ENCODE data around the gene CDR2. TPM values are rescaled to one million over a fixed set of nuclear protein-coding genes. Genes with fewer than 3 reads are reported as not detected.

The CDR2 gene
- total RNA-seq, 1 experiment from 2014 or later, result 14.7 TPM

DNA sequence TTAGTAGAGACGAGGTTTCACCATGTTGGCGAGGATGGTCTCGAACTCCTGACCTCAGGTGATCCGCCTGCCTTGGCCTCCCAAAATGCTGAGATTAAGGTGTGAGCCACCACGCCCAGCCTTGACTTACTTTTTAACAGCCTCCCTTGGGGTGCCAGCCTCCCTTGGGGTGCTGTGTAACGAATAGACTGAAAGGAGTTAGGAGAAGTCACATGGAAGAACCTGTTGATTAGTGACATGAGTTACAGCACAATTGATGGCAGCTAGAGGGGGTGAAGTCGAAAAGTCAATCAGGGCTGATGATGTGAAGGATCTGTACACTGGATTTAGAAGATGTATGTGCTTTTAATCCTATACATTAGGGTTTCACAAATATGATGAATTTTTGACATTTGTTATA is 39.4 kb upstream of the CDR2 start:
- Histone ChIP-seq H3K9me3 (ENCODE audit: low read length) (no peaks in the 10 kb centered on the region), H3K9me2 (replicated peaks; ENCODE audit: low read length) (no peaks in the 10 kb centered on the region), H4K20me1 (ENCODE audit: low read length) (no peaks in the 10 kb centered on the region), H3K79me2 (ENCODE audit: low read length) (no peaks in the 10 kb centered on the region), H3K4me1 (ENCODE audit: insufficient read depth, low read length) (no peaks in the 10 kb centered on the region), H3K36me3 (ENCODE audit: low read depth, low read length) (no peaks in the 10 kb centered on the region), H3K4me2 (ENCODE audit: low read length) (no peak overlapping the region), H3K27me3 (ENCODE audit: low read length) (no peaks in the 10 kb centered on the region), H3K27ac (ENCODE audit: low read length) (no peak overlapping the region), H3F3A (ENCODE audit: low read length, unreplicated experiment) (no peaks in the 10 kb centered on the region), H3K4me3 (ENCODE audit: low read length) (no peak overlapping the region), H2AFZ (ENCODE audit: low read length) (no peak overlapping the region), H3K9ac (ENCODE audit: low read length) (no peak overlapping the region)
- ChIA-PET CTCF (no interaction called here), POLR2A (ENCODE audit: unreplicated experiment) (no interaction called here)
- ATAC-seq (no peak), DNase-seq (no peak)
- TF ChIP-seq EZH2 (IDR thresholded peaks at IDR 0.05; ENCODE audit: low read length, unreplicated experiment) (no peak), EZH2phosphoT487 (IDR thresholded peaks at IDR 0.05; ENCODE audit: borderline replicate concordance, low read length) (no peak)
- TF ChIP-seq, protein P1, sequence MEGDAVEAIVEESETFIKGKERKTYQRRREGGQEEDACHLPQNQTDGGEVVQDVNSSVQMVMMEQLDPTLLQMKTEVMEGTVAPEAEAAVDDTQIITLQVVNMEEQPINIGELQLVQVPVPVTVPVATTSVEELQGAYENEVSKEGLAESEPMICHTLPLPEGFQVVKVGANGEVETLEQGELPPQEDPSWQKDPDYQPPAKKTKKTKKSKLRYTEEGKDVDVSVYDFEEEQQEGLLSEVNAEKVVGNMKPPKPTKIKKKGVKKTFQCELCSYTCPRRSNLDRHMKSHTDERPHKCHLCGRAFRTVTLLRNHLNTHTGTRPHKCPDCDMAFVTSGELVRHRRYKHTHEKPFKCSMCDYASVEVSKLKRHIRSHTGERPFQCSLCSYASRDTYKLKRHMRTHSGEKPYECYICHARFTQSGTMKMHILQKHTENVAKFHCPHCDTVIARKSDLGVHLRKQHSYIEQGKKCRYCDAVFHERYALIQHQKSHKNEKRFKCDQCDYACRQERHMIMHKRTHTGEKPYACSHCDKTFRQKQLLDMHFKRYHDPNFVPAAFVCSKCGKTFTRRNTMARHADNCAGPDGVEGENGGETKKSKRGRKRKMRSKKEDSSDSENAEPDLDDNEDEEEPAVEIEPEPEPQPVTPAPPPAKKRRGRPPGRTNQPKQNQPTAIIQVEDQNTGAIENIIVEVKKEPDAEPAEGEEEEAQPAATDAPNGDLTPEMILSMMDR (conservative IDR thresholded peaks at IDR 0.05; ENCODE audit: low read depth, low read length), result no peak
- BruUV-seq (replicated peaks), result no TSS peak
- intact Hi-C loops (cut with micrococcal nuclease), result no loop called here

DNA sequence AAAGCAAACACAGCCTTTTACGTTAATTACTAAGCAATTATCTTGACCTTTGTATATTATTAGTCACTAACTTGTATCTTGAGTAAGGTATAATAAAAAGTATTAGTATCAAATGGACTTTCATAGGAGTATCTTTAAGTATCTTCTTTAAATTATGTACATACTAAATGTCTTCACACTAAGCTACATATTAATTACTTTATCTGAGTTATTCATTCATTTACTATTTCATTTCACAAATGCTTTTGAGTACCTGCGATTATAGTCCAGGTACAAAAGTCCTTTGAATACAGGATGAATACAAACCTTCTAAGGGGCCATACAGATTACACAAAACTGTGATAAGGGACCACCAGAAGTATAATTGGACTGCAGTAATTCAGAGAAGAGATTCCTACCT is 33.1 kb upstream of the CDR2 start:
- H3K4me1 ChIP-seq (ENCODE audit: insufficient read depth, low read length), result peaks cover 7% of the 10 kb centered on the region
- H3F3A ChIP-seq (ENCODE audit: low read length, unreplicated experiment), result no peaks in the 10 kb centered on the region
- H3K9me2 ChIP-seq (replicated peaks; ENCODE audit: low read length), result no peaks in the 10 kb centered on the region
- H4K20me1 ChIP-seq (ENCODE audit: low read length), result no peaks in the 10 kb centered on the region
- no peak overlapping the region for H3K27ac ChIP-seq (ENCODE audit: low read length)
- H3K9ac ChIP-seq (ENCODE audit: low read length), result no peak overlapping the region
- TF ChIP-seq EZH2 (IDR thresholded peaks at IDR 0.05; ENCODE audit: low read length, unreplicated experiment) (no peak), EZH2phosphoT487 (IDR thresholded peaks at IDR 0.05; ENCODE audit: borderline replicate concordance, low read length) (no peak)
- TF ChIP-seq, protein P1 (conservative IDR thresholded peaks at IDR 0.05; ENCODE audit: low read depth, low read length), result no peak
- CTCF ChIA-PET, result interaction anchor here (0.6 kb wide), 1 partner anchor 32 kb away, joined by 3 read pairs; no protein-coding TSS in a partner anchor
- BruUV-seq (replicated peaks), result no TSS peak
- no peaks in the 10 kb centered on the region for H3K9me3 ChIP-seq (ENCODE audit: low read length)
- H3K36me3 ChIP-seq (ENCODE audit: low read depth, low read length), result no peaks in the 10 kb centered on the region
- POLR2A ChIA-PET (ENCODE audit: unreplicated experiment), result no interaction called here
- no peaks in the 10 kb centered on the region for H3K27me3 ChIP-seq (ENCODE audit: low read length)
- intact Hi-C loops (cut with micrococcal nuclease), result no loop called here
- no peak for DNase-seq
- no peak overlapping the region for H3K4me3 ChIP-seq (ENCODE audit: low read length)
- no peaks in the 10 kb centered on the region for H3K79me2 ChIP-seq (ENCODE audit: low read length)
- no peak for ATAC-seq
- no peak overlapping the region for H3K4me2 ChIP-seq (ENCODE audit: low read length)
- no peak overlapping the region for H2AFZ ChIP-seq (ENCODE audit: low read length)

DNA sequence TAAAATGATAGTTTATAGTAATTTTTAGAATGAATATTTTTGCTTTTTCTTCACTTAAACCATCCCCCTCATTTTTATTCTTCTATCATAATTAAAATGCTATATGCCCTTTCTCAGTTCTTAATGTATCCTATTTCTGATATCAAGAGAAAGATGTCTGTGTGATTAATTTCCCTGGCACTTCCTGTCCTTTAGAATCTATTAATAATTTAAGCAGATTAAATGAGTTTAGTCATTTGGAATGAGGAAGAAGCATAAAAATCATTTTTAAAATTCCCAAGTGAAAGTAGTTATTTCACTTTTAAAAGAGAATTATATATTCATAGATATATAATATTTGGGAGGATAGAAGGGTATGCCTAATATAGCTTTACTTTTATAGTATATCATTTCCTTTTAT is 27.8 kb upstream of the CDR2 start:
- Histone ChIP-seq H3K9me2 (replicated peaks; ENCODE audit: low read length) (no peaks in the 10 kb centered on the region), H2AFZ (ENCODE audit: low read length) (0 out of 2 replicates have a peak overlapping the region, but pooled peaks have one; percentile 11), H3K9me3 (ENCODE audit: low read length) (no peaks in the 10 kb centered on the region), H3K4me2 (ENCODE audit: low read length) (peak overlapping the region; percentile 66), H3K79me2 (ENCODE audit: low read length) (no peaks in the 10 kb centered on the region), H3K4me1 (ENCODE audit: insufficient read depth, low read length) (peaks cover 18% of the 10 kb centered on the region), H3K4me3 (ENCODE audit: low read length) (0 out of 2 replicates have a peak overlapping the region, but pooled peaks have one; percentile 11), H3F3A (ENCODE audit: low read length, unreplicated experiment) (no peaks in the 10 kb centered on the region), H3K36me3 (ENCODE audit: low read depth, low read length) (no peaks in the 10 kb centered on the region), H3K27ac (ENCODE audit: low read length) (0 out of 2 replicates have a peak overlapping the region, but pooled peaks have one; percentile 16), H3K27me3 (ENCODE audit: low read length) (no peaks in the 10 kb centered on the region), H4K20me1 (ENCODE audit: low read length) (no peaks in the 10 kb centered on the region), H3K9ac (ENCODE audit: low read length) (no peak overlapping the region)
- TF ChIP-seq EZH2phosphoT487 (IDR thresholded peaks at IDR 0.05; ENCODE audit: borderline replicate concordance, low read length) (no peak), EZH2 (IDR thresholded peaks at IDR 0.05; ENCODE audit: low read length, unreplicated experiment) (no peak)
- TF ChIP-seq, protein P1 (conservative IDR thresholded peaks at IDR 0.05; ENCODE audit: low read depth, low read length), result no peak
- CTCF ChIA-PET, result no interaction called here
- no TSS peak for BruUV-seq (replicated peaks)
- intact Hi-C loops (cut with micrococcal nuclease), result no loop called here
- DNase-seq (peak; percentile 25), ATAC-seq (peak; percentile 49; the same call in 1 of the 2 replicates)
- POLR2A ChIA-PET (ENCODE audit: unreplicated experiment), result no interaction called here
